ENCODE measurements around the gene TUBA4B.

The TUBA4B gene

DNA sequence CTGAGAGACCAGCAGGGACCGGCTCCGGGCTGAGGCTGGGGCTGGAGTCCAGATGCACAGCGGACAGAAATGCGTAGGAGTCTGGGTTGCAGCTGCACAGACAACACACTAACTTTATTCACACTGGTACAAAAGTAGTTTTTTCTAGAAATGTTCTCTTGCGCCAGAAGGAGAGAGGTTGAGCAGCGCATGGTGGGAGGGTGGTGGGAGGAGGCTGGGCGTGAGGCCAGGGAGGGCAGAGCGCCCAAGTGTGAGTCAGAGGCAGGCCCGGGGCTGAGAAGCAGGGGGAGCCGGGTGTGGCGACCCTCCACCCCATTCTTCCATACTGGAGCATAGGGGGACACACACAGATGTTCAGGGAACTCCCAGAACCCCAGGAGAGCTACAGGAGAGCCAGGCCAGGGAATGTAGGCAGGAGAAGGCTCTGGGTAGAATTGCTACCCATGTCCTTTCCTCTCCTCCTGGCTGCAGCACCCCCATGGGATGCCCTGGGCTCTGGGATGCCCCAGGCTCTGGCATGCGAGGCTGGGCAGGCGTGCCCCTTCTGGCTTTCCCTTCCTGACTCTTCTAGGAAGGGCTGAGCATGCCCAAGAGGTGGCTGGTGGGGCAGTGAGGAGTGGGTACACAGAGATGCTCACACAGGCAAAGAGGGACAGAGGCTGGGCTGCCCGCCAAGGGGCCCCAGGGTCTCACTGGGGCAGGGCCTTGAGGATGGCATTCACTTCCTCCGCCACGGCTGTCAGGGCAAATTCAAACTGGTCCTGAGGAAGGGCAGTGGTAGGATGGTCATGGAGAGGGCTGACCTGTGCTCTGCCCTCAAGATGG lies 36.7 kb downstream of the TUBA4B start:
- in situ Hi-C loops (cut with MboI; ENCODE audit: low sequenced_read_pairs), result no loop called here

DNA sequence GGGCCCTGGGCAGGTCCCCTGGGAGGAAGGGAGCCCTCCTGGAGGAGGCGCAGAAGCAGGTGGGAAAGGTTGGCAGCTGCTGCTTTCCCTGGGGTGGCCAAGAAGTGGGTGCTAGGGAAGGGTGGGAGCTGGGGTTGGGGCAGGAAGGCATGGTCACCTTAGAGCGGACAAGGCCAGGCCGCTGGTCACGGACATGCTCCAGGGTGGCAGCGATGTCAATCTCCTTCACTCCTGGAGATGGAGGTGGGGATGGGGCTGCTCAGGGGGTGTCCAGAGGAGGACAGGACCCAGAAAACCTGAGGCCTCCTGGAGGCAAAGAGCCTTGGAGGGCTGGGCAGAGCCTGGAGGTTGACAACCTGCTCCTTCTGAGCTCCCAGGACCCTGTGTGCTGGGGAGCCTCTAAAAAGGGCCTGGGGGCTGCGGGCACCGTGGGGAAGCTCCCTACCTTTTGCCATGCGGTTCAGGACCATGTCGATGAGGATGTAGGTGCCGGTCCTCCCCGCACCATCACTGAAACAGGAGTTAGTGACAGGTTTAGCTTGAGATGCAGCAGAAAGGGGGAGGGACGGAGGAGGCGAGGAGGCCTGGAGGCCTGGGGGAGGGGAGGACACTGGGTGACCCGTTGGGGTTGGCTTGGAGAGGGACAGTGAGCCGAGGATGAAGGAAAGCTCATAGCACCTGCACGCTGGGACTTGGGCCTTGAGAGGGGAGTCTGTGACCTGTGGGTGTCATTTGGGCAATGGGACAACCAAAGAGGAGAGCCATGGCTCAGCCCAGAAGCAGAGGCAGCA lies 37.5 kb downstream of the TUBA4B start:
- in situ Hi-C loops (cut with MboI; ENCODE audit: low sequenced_read_pairs), result no loop called here

DNA sequence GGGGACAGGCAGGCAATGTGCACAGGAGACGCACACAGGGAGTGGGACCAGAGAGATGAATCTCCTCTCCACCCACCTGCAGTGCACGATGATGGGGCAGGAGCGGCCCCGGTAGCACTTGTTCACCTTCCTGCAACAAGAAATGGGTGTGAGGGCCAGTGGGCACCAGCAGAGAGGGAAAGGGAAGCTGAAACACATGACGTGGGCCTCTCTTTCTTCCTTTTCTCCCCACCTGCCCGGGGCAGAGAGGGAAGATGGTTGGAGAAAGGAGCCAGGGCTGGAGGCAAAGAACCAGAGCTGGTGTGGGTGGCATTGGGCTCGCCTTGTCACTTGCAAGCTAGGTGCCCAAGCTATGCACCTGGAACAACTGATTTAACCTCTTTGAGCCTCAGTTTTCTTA lies 38.4 kb downstream of the TUBA4B start:
- in situ Hi-C loops (cut with MboI; ENCODE audit: low sequenced_read_pairs), result no loop called here

DNA sequence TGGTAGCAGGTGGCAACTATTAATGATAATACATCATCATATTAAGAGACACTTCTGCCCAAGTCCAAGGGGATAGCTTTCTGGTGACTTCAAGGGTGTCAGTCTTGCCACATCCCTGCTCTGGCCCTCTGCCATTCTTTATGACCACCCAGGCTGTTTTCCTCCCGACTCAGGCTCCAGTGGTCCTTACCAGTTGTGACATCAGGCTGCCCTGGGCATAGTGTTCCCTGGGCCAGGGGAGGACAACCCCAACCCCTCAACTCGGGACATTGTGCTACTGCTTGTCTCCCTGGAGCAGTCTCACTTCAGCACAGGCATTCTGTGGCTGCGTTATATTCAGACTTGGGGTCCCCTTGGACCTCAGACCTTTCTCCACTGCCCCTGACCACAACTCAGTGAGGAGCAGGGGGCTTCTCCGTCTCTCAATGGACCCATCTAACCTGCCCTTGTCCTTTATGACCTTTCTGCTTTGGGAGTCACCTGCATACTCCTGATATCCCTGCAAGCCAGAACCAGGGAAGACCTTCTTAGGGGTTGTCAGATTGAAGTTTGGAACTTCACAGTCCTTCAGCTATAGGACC lies 39.0 kb downstream of the TUBA4B start:
- in situ Hi-C loops (cut with MboI; ENCODE audit: low sequenced_read_pairs), result no loop called here

DNA sequence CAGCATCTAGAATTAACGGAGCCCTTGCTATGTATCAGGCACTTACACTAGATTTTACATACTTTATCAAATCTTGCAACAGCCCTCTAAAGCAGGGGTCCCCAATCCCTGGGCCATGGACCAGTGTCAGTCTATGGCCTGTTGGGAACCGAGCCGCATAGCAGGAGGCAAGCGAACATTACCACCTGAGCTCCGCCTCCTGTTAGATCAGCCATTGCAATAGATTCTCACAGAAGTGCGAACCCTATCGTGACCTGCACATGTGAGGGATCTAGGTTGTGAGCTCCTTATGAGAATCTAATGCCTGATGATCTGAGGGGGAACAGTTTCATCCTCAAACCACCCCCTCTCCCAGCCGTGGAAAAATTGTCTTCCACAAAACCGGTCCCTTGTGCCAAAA lies 39.6 kb downstream of the TUBA4B start:
- in situ Hi-C loops (cut with MboI; ENCODE audit: low sequenced_read_pairs), result no loop called here

DNA sequence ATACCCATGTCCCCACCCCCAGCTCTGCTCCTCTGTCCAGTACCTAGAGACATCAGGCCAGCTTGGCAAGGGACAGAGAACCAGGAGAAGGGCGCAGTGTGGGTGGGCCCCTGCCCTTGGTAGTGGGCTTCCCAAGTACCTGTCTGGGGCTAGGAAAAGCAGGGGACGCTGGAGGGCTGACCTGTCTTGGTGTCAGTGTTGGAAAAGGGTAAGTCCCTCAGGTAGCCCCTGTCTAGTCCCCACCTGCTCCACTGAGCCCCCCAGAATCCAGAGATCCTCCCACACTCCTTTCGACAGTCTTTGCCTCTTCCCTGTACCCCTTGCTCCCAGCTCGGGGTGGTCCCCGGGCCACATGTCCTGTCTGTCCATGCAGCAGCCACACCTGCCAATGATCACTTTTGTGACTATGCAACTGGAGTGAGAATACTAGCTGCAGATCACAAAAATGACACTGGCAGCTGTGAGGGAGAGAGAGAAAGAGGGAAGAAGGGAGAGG lies 40.7 kb downstream of the TUBA4B start:
- in situ Hi-C loops (cut with MboI; ENCODE audit: low sequenced_read_pairs), result no loop called here

DNA sequence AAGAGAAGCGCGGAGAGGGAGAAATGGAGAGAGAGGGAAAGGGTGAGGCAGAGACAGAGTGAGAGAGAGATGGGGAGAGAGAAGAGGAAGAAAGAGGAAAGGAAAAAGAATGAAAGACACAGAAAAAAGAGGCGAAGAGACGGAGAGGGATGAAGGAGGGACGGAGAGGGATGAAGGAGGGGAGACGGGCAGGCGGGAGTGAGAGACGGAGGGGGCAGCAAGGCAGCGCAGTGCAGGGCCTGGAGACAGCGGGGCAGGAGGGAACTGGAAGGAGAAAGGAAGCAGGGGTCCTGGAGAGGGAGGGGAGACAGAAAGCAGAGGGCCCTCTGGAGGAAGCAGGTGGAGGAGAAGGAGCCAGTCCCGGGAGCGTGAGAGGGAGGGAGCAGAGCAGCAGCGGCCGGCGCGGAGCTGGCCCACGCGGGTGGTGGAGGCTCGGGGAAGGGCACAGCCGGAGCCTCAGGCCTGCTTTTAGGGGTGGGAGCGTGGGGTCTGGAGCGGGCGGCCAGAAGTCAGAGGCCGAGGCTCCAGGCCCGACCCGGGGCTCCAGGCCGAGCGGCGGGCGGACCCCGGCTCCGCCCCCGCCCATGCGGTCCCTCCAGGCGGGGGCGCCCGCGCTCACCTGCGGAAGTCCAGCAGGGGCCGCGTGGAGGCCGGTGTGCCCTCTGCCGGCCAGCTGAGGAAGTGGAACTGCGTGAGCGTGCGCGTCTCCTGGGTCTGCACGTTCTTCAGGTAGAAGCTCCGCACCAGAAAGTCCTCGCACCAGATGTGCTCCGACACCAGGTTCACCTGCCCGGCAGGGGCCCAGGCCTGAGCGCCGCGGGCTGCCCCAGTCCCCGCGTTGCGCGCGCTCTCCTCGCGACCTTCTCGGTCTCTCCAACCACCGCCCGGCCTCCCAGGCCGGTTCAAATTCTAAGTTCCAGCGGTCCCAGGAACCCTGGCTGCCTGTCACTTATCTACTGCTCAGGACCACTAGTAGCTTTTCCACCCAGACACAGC lies 41.6 kb downstream of the TUBA4B start:
- in situ Hi-C loops (cut with MboI; ENCODE audit: low sequenced_read_pairs), result no loop called here

DNA sequence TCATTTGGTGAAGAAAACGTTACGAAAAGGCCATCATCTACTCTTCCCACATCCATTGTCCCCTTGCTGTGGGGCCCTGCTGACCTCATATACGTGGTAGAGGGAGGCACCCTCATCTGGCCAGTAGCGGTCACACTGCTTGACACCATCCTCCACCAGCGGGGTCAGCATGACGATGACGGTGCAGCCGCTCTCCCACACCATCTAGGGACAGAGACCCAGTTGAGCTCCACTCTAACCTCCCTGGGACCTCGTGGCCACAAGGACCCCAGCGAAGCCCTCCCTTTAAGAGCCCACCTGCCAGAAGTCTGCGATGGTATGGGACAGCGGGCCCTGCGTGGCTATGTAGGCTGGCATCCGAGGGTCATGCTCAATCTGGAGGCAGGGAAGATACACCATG lies 43.1 kb downstream of the TUBA4B start:
- in situ Hi-C loops (cut with MboI; ENCODE audit: low sequenced_read_pairs), result no loop called here

DNA sequence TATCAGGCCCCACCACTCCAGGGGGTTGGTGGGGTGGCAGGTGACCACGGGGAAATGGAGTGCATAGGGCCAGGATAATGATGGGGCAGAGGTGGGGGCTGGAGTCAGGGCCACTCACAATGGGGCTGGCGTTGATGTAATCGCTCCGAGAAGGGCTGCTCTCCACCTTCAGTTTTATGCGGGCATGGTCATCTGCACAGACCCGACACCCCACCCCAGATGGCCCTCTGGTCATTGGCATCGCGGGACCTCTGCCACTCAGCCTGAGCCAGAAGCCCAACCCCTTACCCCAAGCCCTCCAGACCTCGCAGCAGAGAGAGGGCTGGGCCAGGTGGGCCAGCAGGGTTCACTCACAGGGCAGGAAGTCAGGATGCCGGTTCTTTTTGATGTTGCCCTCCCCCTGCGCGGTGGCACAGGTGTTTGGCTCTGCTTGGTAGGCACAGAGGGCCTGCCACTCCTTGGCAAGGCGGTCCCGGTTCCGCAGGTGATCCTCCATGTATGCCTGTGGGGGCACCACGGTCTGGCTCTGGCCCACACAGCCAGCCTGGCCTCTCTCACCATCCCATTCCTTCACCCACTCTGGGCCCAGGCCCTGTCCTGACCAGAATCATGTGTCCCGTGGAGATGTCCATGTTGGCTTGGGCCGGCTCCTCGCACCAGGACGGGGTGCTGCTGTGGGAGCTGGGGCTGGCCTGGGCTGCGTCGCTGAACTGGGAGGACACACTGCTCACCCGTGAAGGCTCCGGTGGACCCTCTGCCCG lies 43.8 kb downstream of the TUBA4B start:
- in situ Hi-C loops (cut with MboI; ENCODE audit: low sequenced_read_pairs), result no loop called here

DNA sequence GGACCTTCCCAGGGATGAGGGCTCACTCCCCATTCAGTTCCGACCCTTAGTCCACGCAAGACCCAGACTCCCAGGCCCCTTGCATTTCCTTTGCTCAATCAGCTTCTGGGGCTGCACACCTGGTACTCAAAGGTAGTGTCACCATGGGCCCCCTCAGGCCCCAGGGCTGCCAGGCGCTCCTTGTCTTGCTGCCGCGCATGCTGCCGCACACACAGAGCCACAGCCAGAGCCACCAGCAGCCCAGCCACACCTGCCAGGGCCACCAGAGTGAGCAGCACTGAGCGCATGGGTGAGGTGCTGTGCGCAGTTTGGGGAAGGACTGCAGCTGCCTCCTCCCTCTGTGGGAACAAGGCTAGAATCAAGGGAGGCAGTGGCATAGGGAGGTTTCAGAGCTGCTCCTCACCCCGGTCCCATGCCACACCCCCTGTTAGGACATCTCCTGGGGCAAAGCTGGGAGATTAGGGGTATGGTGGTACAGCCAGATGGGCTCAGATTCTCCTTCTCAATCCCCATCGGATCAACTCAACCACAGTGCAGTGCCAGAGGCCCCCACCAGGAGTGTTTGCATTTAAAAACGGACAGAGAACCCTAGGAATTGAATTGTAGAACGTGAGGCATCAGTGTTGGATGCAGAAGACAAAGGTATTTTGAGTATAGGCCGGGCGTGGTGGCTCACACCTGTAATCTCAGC lies 44.9 kb downstream of the TUBA4B start:
- in situ Hi-C loops (cut with MboI; ENCODE audit: low sequenced_read_pairs), result no loop called here

DNA sequence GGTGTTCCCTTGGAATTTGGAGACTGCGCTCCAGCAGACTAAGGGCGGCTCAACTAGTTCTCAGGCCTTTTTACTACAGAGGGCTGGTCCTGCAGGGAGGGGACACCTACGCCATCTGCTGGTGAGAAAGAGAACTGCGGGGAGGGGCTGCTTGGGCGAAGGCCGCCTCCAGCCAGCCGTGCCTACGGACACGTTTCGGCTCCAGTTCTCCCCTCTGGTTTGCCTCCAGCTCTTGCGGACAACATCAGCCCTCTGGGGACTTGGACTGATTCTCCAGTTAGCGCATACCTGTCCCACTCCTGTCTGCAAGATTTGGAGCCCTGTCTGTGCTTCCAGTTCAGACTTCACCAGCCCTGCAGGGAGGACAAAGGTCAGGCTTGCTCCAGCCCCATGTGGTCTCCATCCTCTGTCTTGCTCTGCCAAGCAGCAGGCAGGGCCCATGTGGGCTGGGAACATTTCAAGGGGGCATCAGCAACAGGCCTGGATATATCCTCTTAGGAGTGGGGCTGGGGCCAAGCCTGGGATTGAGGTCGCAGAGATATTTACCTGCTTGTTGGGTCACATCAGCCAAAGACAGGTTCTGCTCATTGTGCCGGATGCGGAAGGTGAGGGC lies 45.8 kb downstream of the TUBA4B start:
- in situ Hi-C loops (cut with MboI; ENCODE audit: low sequenced_read_pairs), result no loop called here

DNA sequence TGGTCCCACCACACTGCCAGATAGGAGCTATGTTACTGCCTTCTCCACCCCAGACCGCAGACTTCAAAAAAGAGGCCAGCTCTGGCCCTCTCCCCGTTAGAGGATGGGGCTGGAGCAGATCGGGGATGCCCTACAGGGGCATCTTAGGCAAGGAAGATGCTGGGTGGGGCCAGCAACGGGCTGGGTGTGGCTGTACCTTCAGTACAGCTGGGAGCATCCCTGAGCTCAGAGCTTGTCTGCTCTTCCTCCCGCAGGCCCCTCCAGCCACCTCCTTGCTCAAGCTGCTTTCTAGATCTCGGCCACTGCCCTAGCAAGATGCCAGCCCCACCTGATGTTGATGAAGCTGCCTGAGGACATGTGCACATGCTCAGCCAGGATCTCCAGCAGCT lies 46.3 kb downstream of the TUBA4B start:
- in situ Hi-C loops (cut with MboI; ENCODE audit: low sequenced_read_pairs), result no loop called here

DNA sequence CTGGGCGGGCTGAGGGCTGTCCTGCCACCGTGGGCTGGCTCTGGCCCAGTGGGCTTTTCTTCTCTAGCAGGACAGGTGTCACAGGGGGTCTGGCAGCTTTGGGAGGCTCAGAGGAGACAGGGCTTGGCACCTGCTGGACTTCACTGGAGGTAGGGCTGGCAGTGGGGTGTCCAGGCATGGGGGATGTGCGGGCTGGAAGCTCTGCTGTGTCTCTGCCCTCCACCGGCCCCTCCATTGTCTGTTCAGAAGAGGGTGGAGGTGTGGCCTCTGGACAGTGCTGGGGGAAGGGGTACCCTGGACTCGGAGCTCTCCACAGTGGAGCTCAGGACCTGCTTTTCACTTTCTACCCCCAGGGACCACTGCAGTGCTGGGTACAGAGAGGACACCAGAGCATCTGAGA lies 47.0 kb downstream of the TUBA4B start:
- in situ Hi-C loops (cut with MboI; ENCODE audit: low sequenced_read_pairs), result no loop called here

DNA sequence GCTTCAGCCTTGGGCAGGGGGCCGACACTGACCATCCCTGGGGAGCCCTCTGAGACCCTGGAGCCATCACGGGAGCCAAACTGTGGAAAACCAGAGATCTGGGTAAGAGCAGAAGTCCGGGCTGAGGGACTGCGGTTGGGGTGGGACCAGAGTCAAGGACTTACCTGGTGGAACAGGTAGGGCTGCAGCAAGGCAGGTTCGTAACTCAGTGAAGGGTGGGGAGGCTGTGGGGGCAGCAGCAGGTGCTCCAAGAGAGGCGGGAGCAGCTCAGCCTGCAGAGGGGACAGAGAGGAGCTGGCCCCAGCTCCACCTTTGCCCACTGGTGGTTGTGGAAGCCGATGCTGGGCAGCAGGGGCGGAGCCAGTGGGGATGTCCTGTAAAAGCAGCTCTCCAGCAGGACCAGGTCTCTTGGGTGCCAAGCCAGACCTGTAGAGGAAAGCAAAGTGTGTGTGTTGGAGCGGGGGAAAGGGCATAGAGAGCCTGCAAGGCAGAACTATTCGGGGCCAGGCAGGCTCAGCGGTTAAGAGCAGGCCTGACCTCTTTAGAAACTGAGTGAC lies 49.4 kb downstream of the TUBA4B start:
- in situ Hi-C loops (cut with MboI; ENCODE audit: low sequenced_read_pairs), result no loop called here

DNA sequence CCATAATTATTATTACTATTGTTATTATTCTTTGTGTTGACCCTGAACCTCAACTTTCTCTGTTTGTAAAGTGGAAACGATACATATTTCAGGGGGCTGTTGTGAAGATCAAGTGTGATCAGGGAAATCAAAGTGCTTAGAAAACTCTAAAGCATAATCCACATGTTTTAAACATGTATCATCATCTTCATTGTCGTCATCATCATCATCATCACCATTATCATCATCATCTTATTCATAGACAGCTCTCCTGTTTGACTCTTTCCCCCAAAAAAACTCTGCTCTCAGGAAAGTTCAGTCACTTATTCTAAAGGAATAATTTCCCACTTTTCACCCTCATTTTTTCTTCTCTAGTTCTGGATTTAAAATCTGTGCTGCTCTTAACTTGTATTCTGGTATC lies 51.2 kb downstream of the TUBA4B start:
- in situ Hi-C loops (cut with MboI; ENCODE audit: low sequenced_read_pairs), result no loop called here

DNA sequence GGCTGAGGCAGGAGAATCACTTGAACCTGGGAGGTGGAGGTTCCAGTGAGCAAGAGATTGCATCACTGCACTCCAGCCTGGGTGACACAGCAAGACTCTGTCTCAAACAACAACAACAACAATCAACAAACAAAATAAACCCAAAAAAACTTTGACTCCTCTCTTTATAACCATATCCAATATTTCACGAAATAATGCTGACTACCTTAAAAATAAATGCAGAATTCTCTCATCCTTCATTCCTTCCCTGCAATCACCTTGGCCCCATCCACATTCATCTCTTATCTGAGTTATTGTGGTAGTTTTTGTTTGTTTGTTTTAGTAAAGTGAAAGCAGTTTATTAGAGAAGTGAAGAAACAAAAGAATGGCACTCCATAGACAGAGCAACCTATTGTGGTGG lies 53.0 kb downstream of the TUBA4B start:
- in situ Hi-C loops (cut with MboI; ENCODE audit: low sequenced_read_pairs), result no loop called here

DNA sequence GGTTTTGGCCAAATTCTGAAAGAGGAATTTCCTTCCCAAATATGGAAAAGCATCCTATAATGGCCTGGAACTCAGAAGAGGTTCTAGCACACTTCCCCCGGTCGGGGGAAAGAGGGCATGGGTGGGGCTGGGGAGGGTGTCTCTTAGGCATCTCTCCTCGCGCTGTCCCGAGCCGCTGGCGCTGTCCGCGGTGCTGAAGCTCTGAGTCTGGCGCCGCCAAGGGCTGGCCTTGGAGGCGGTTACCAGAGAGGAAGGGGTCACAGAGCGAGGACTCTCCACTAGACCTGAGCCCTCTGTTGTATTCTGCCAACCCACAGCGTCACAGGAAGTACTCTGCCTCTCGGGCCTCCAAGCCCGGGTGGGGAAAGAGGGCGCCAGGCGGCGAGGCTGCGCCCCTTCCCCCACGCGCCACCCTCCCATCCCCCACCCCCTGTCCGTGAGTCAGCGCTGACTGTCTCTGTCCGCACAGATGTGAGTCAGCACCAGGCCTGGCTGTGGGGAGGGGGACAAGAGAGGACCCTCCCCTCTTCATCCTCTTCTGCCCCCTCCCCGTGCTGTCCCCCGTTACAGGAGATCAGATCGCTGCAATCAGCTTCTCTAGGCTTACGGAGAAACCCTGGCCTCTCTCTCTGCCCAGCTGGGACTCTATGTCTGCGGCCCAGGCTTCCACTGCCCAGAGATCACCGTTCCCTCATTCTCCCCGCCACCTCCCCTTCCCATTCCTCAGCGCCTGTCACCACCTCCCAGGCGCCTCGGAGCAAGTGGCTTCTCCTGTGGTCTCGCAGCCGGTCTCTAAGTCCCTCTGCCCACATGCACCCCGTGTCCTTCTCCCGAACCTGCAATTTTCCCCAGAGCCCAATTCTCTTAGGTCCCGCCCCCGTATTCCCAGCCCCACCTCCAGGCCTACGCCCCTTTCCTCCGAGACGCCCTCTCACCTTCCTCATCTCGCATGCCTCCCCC lies 55.4 kb downstream of the TUBA4B start:
- in situ Hi-C loops (cut with MboI; ENCODE audit: low sequenced_read_pairs), result no loop called here

Measured in hTERT RPE-1 (cell line).